ENCODE measurements around the gene WDR91.

GRCh38 chr7:135195968-135196629 lies 15.2 kb downstream of the WDR91 start:
- no peak for TF ChIP-seq CTCF (IDR thresholded peaks at IDR 0.05)
- TF ChIP-seq POLR2A (IDR thresholded peaks at IDR 0.05) = no peak
